ENCODE data around the gene ZNF837. TPM values are rescaled to one million over a fixed set of nuclear protein-coding genes. Genes with fewer than 3 reads are reported as not detected.

Gene ZNF837
- total and polyA plus RNA-seq, 2 of the 4 experiments (the other 2 are of a cell fraction), result 0.54 to 1.2 TPM

GRCh38 chr19:58352760-58353671 is 27.8 kb downstream of the ZNF837 start, which contains the start of gene A1BG:
Gene A1BG, minus strand, starts transcription at chr19:58353492. Its CDS starts 55 bp downstream, at chr19:58353437.
- 93% methylated on average over 9 of the region's 26 CpGs; no CpG with 5 or more reads in 1 of the 2 experiments for WGBS, 2 experiments (ENCODE audit: extremely low coverage in 2 of 2, insufficient read length in 1 of 2)
- H3K9ac ChIP-seq (ENCODE audit: low read depth, low read length), result no peak within 1 kb of the TSS
- no peak within 1 kb of the TSS for H4K5ac ChIP-seq (ENCODE audit: low read depth, low read length)
- H3K9me3 ChIP-seq (ENCODE audit: control insufficient read depth, insufficient read depth, low read length), result no peaks in the 10 kb centered on the region
- H2BK15ac ChIP-seq (ENCODE audit: low read depth, low read length), result no peak within 1 kb of the TSS
- intact Hi-C loops (cut with micrococcal nuclease), result no loop called here
- no peak within 1 kb of the TSS for H2BK5ac ChIP-seq (ENCODE audit: low read depth, low read length, poor library complexity, severe bottlenecking)
- peaks cover 11% of the 10 kb centered on the region; the same call in 1 of the 2 replicates for H3K36me3 ChIP-seq (ENCODE audit: control insufficient read depth, insufficient read depth, low read length)
- no peak within 1 kb of the TSS for H2AFZ ChIP-seq (replicated peaks; ENCODE audit: low read length, poor library complexity)
- peaks cover 8% of the 10 kb centered on the region for H4K20me1 ChIP-seq (ENCODE audit: insufficient read depth, low read length)
- no peak within 1 kb of the TSS for H2BK20ac ChIP-seq (ENCODE audit: low read depth, low read length)
- ChIA-PET CTCF (no interaction called here), POLR2A (ENCODE audit: unreplicated experiment) (no interaction called here)
- H3K18ac ChIP-seq (ENCODE audit: low read depth, low read length), result no peak within 1 kb of the TSS
- peaks cover 4% of the 10 kb centered on the region; the same call in 1 of the 2 replicates for H3K9me1 ChIP-seq (ENCODE audit: insufficient read depth, low read length)
- H3K56ac ChIP-seq (ENCODE audit: extremely low read depth, insufficient read depth, low read length), result no peak within 1 kb of the TSS
- H4K91ac ChIP-seq (ENCODE audit: insufficient read depth, low read depth, low read length), result no peak within 1 kb of the TSS
- H2AK5ac ChIP-seq (ENCODE audit: low read depth, low read length), result no peak within 1 kb of the TSS
- no peak within 1 kb of the TSS for H3K4ac ChIP-seq (ENCODE audit: low read depth, low read length)
- dilution Hi-C loops (cut with HindIII; ENCODE audit: low sequenced_read_pairs, unreplicated experiment), result no loop called here
- H3K14ac ChIP-seq (replicated peaks; ENCODE audit: low read depth, low read length), result no peak within 1 kb of the TSS
- H2AK9ac ChIP-seq (replicated peaks; ENCODE audit: low read depth, low read length, poor library complexity), result peak within 1 kb of the TSS; percentile 65
- H3K23ac ChIP-seq (ENCODE audit: low read depth, low read length), result no peak within 1 kb of the TSS
- peaks cover 9% of the 10 kb centered on the region for H3K27me3 ChIP-seq (ENCODE audit: control insufficient read depth, insufficient read depth, low read length)
- no peak within 1 kb of the TSS for H3K27ac ChIP-seq (ENCODE audit: insufficient read depth, low read length)
- ATAC-seq (ENCODE audit: low read depth) (no peak), DNase-seq (no peak)
- H3K79me1 ChIP-seq (ENCODE audit: low read depth in 1 of 2, low read length in 2 of 2), result peaks cover 5 to 30% of the 10 kb centered on the region in 2 experiments
- in situ Hi-C loops (cut with MboI; ENCODE audit: low sequenced_read_pairs), result no loop called here
- no peak within 1 kb of the TSS for H2BK120ac ChIP-seq (ENCODE audit: low read depth, low read length)
- peaks cover 11% of the 10 kb centered on the region for H3K4me1 ChIP-seq (ENCODE audit: control insufficient read depth, insufficient read depth, low read length)
- no TSS peak for BruUV-seq (replicated peaks)
- no peak within 1 kb of the TSS for H4K8ac ChIP-seq (ENCODE audit: low read depth in 2 of 2, low read length in 2 of 2)
- H3K4me3 ChIP-seq (ENCODE audit: insufficient read depth, low read depth, low read length), result no peak within 1 kb of the TSS
- H3K4me2 ChIP-seq (ENCODE audit: low read depth, low read length), result no peak within 1 kb of the TSS
- no peak for TF ChIP-seq USF2 (IDR thresholded peaks at IDR 0.05; ENCODE audit: low read depth, low read length)
- no peak for TF ChIP-seq MAZ (IDR thresholded peaks at IDR 0.05; ENCODE audit: borderline replicate concordance, low read depth, low read length)
- TF ChIP-seq SMC3 (IDR thresholded peaks at IDR 0.05; ENCODE audit: low read depth, low read length), result no peak
- TF ChIP-seq CHD1 (IDR thresholded peaks at IDR 0.05; ENCODE audit: low read depth, low read length), result no peak
- TF ChIP-seq NFE2L2 (IDR thresholded peaks at IDR 0.05; ENCODE audit: low read depth, low read length), result no peak
- TF ChIP-seq BHLHE40 (IDR thresholded peaks at IDR 0.05; ENCODE audit: low read depth, low read length), result no peak
- TF ChIP-seq RCOR1 (IDR thresholded peaks at IDR 0.05; ENCODE audit: insufficient replicate concordance, low read length), result no peak
- TF ChIP-seq FOS (IDR thresholded peaks at IDR 0.05; ENCODE audit: low read depth, low read length), result no peak
- no peak for TF ChIP-seq CTCF (conservative IDR thresholded peaks at IDR 0.05; ENCODE audit: low read depth, low read length)
- no peak for TF ChIP-seq POLR2A (IDR thresholded peaks at IDR 0.05; ENCODE audit: low read depth, low read length)
- TF ChIP-seq RFX5 (IDR thresholded peaks at IDR 0.05; ENCODE audit: low read depth, low read length), result no peak
- TF ChIP-seq CEBPB (IDR thresholded peaks at IDR 0.05; ENCODE audit: low read depth, low read length), result no peak
- TF ChIP-seq MAFK (IDR thresholded peaks at IDR 0.05; ENCODE audit: low read depth, low read length), result no peak
- TF ChIP-seq ELK1 (IDR thresholded peaks at IDR 0.05; ENCODE audit: borderline replicate concordance, low read depth, low read length), result no peak
- TF ChIP-seq RAD21 (IDR thresholded peaks at IDR 0.05; ENCODE audit: low read length), result no peak

Measured in IMR-90 (cell line).